Esophagus squamous epithelium (tissue), 4 donors: ENCODE measurements around the gene DUSP6.

ENCODE experiments used
- CTCF ChIP-seq, 6 experiments: fragments of 450-650 bp in 4 of 6; fragments of 200-600 bp in 2 of 6; sonication (generic) in 2 of 6; IDR thresholded peaks; one replicate each; pipeline ENCODE4 v1.5.1; 2016 to 2019; ENCODE audit warnings: antibody characterized with exemption in 6 of 6, mild to moderate bottlenecking in 4 of 6, moderate library complexity in 4 of 6
- POLR2A ChIP-seq, 4 donors: fragments of 450-650 bp; IDR thresholded peaks; one replicate each; pipeline ENCODE4 v1.6.1; 2017; ENCODE audit warnings: antibody characterized with exemption in 4 of 4, mild to moderate bottlenecking in 4 of 4, moderate library complexity in 3 of 4

DNA sequence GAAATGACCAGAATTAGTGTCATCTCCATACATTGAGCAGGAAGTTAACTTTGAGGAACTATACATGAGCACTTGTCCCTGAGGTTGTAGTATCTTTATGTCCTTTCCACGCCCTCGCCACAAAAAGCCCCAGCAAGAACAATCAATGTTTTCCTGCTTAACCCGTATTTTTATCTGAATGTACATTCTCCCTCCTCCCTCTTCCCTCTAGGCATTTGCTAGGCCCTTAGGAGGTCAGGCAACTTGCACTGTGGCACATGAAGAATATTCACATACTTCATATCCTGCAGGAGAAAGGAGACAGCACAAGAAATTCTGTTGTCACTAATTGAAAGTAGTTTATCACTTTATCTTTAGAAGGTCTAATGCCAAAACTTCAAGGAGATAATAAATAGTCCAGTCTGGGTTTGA is 18.1 kb upstream of the DUSP6 start:
- no peak for TF ChIP-seq CTCF (IDR thresholded peaks at IDR 0.05)
- no peak for TF ChIP-seq POLR2A (IDR thresholded peaks at IDR 0.05)
